Fibroblast of lung (primary cell): Measurements from ENCODE around the gene OR8B12. TPM values are rescaled to one million over a fixed set of nuclear protein-coding genes. Genes with fewer than 3 reads are reported as not detected.

Source experiments
- DNase-seq, 2 donors: peaks; one replicate each; pipeline versions ENCODE4 v3.0.0 to v3.0.0-alpha.2; 2010; ENCODE audit warnings: low read depth in 2 of 2
- H2AFZ ChIP-seq: 2 replicates; pipeline ENCODE4 v1.5.1; 2012; ENCODE audit warnings: low read length, control low read depth, inconsistent platforms
- H3K27ac ChIP-seq: 2 replicates; pipeline ENCODE4 v1.5.1; 2011; ENCODE audit warnings: low read length, control low read depth; ENCODE audit not compliant: insufficient read depth
- H3K27me3 ChIP-seq: 2 replicates; pipeline ENCODE4 v1.5.1; 2011; ENCODE audit warnings: mild to moderate bottlenecking, low read length; ENCODE audit not compliant: control insufficient read depth, insufficient read depth
- H3K36me3 ChIP-seq: 2 replicates; pipeline ENCODE4 v1.5.1; 2011; ENCODE audit warnings: low read length; ENCODE audit not compliant: control insufficient read depth, insufficient read depth
- H3K4me1 ChIP-seq: 2 replicates; pipeline ENCODE4 v1.5.1; 2011; ENCODE audit warnings: low read length; ENCODE audit not compliant: control insufficient read depth, insufficient read depth; ENCODE audit errors: extremely low read depth
- H3K4me2 ChIP-seq: 2 replicates; pipeline ENCODE4 v1.5.1; 2011; ENCODE audit warnings: low read length, control low read depth; ENCODE audit not compliant: insufficient read depth; ENCODE audit errors: extremely low read depth
- H3K4me3 ChIP-seq, 4 experiments: fragments of 200-600 bp in 1 of 4; sonication (generic) in 1 of 4; replicated peaks in 1 of 4; 2 replicates each; pipeline ENCODE4 v1.5.1; 2011 to 2016; ENCODE audit warnings: low read length in 4 of 4, low read depth in 3 of 4, mild to moderate bottlenecking in 3 of 4, control low read depth in 2 of 4, inconsistent platforms in 1 of 4, mixed read lengths in 1 of 4; ENCODE audit not compliant: insufficient read depth in 1 of 4; ENCODE audit errors: control extremely low read depth in 1 of 4
- H3K79me2 ChIP-seq: 2 replicates; pipeline ENCODE4 v1.5.1; 2012; ENCODE audit warnings: mild to moderate bottlenecking, low read length, inconsistent platforms; ENCODE audit not compliant: control insufficient read depth, insufficient read depth
- H3K9ac ChIP-seq: 2 replicates; pipeline ENCODE4 v1.5.1; 2011; ENCODE audit warnings: mild to moderate bottlenecking, low read length, control low read depth; ENCODE audit not compliant: insufficient read depth
- H3K9me3 ChIP-seq: 2 replicates; pipeline ENCODE4 v1.5.1; 2012; ENCODE audit warnings: low read depth, low read length; ENCODE audit not compliant: control insufficient read depth, insufficient read depth
- H4K20me1 ChIP-seq: 2 replicates; pipeline ENCODE4 v1.5.1; 2011; ENCODE audit warnings: low read length; ENCODE audit not compliant: control insufficient read depth, insufficient read depth; ENCODE audit errors: extremely low read depth
- EZH2 ChIP-seq: IDR thresholded peaks from 2 replicates; pipeline ENCODE4 v1.5.1; 2012; ENCODE audit warnings: low read length, control low read depth, mild to moderate bottlenecking; ENCODE audit errors: missing control alignments
- polyA plus RNA-seq, 2 donors: library from polyadenylated mRNA; depleted of rRNA in 1 of 2; stranded (reverse) in 1 of 2; unstranded in 1 of 2; fragments of >200 nt; gene quantifications; 2 replicates each; pipeline ENCODE4 v1.2.1, GENCODE V29; 2011 to 2012; ENCODE audit warnings: missing spikeins in 1 of 2
- total RNA-seq: library from RNA; depleted of rRNA; stranded (reverse); fragments of >200 nt; gene quantifications from 2 replicates; pipeline ENCODE4 v1.2.1, GENCODE V29; 2014
- TF ChIP-seq, protein P1 (sequence below), 2 donors: IDR thresholded peaks in 1 of 2; conservative IDR thresholded peaks in 1 of 2; 1 replicate in 1 of 2; 2 replicates in 1 of 2; pipeline ENCODE4 v1.5.1; 2011 to 2012; ENCODE audit warnings: low read length in 2 of 2, control low read depth in 1 of 2, inconsistent platforms in 1 of 2, low read depth in 1 of 2, mild to moderate bottlenecking in 1 of 2

OR8B12 gene
- total and polyA plus RNA-seq, 2 donors (not counting 1 experiment from before 2014, with no cell fraction given), result not detected

GRCh38 chr11:124556828-124557227, 13.4 kb upstream of the OR8B12 start:
- Histone ChIP-seq H3K27me3 (no peaks in the 10 kb centered on the region), H3K4me2 (no peak overlapping the region), H3K27ac (no peak overlapping the region), H3K36me3 (no peaks in the 10 kb centered on the region), H4K20me1 (no peaks in the 10 kb centered on the region), H3K9ac (no peak overlapping the region), H3K79me2 (no peaks in the 10 kb centered on the region), H3K4me3 (no peak overlapping the region), H3K4me1 (no peaks in the 10 kb centered on the region), H2AFZ (no peak overlapping the region), H3K9me3 (no peaks in the 10 kb centered on the region)
- TF ChIP-seq EZH2, result no peak
- TF ChIP-seq, protein P1, sequence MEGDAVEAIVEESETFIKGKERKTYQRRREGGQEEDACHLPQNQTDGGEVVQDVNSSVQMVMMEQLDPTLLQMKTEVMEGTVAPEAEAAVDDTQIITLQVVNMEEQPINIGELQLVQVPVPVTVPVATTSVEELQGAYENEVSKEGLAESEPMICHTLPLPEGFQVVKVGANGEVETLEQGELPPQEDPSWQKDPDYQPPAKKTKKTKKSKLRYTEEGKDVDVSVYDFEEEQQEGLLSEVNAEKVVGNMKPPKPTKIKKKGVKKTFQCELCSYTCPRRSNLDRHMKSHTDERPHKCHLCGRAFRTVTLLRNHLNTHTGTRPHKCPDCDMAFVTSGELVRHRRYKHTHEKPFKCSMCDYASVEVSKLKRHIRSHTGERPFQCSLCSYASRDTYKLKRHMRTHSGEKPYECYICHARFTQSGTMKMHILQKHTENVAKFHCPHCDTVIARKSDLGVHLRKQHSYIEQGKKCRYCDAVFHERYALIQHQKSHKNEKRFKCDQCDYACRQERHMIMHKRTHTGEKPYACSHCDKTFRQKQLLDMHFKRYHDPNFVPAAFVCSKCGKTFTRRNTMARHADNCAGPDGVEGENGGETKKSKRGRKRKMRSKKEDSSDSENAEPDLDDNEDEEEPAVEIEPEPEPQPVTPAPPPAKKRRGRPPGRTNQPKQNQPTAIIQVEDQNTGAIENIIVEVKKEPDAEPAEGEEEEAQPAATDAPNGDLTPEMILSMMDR (conservative IDR thresholded peaks at IDR 0.05 in 1 of 2, IDR thresholded peaks at IDR 0.05 in 1 of 2; ENCODE audit: low read depth in 1 of 2, low read length in 2 of 2), result no peak
- no peak for DNase-seq

GRCh38 chr11:124551987-124552386, 8.5 kb upstream of the OR8B12 start:
- no peaks in the 10 kb centered on the region for H3K79me2 ChIP-seq
- peak in 1 of 2 donors; percentile 6 for DNase-seq
- no peak overlapping the region for H3K4me3 ChIP-seq
- H3K27me3 ChIP-seq, result no peaks in the 10 kb centered on the region
- H3K9ac ChIP-seq, result no peak overlapping the region
- no peak overlapping the region for H2AFZ ChIP-seq
- H3K27ac ChIP-seq, result no peak overlapping the region
- no peak overlapping the region for H3K4me2 ChIP-seq
- TF ChIP-seq EZH2, result no peak
- TF ChIP-seq, protein P1 (conservative IDR thresholded peaks at IDR 0.05 in 1 of 2, IDR thresholded peaks at IDR 0.05 in 1 of 2; ENCODE audit: low read depth in 1 of 2, low read length in 2 of 2), result no peak
- no peaks in the 10 kb centered on the region for H3K36me3 ChIP-seq
- no peaks in the 10 kb centered on the region for H3K4me1 ChIP-seq
- no peaks in the 10 kb centered on the region for H3K9me3 ChIP-seq
- no peaks in the 10 kb centered on the region for H4K20me1 ChIP-seq

- Histone ChIP-seq H3K27me3 (no peaks in the 10 kb centered on the region), H3K4me1 (no peaks in the 10 kb centered on the region), H3K4me3 (no peak overlapping the region), H3K9ac (no peak overlapping the region), H3K79me2 (no peaks in the 10 kb centered on the region), H3K27ac (no peak overlapping the region), H3K4me2 (no peak overlapping the region), H3K36me3 (no peaks in the 10 kb centered on the region), H3K9me3 (no peaks in the 10 kb centered on the region), H2AFZ (no peak overlapping the region), H4K20me1 (no peaks in the 10 kb centered on the region)
- no peak for TF ChIP-seq EZH2
- TF ChIP-seq, protein P1 (conservative IDR thresholded peaks at IDR 0.05 in 1 of 2, IDR thresholded peaks at IDR 0.05 in 1 of 2; ENCODE audit: low read depth in 1 of 2, low read length in 2 of 2), result no peak
- no peak for DNase-seq
Measured at GRCh38 chr11:124551189-124551588, 7.7 kb upstream of the OR8B12 start.
